ENCODE data around the gene TOP2A. TPM values are rescaled to one million over a fixed set of nuclear protein-coding genes. Genes with fewer than 3 reads are reported as not detected.

TOP2A gene
- total RNA-seq, 1 donor from 2014 or later: 5.2 TPM

GRCh38 chr17:40345994-40346764 is 71.5 kb downstream of the TOP2A start:
- DNase-seq (ENCODE audit: low spot score): no peak

- DNase-seq (ENCODE audit: low spot score): peak; percentile 86
Observed at GRCh38 chr17:40345161-40345993, 72.3 kb downstream of the TOP2A start.

GRCh38 chr17:40344421-40345160 is 73.1 kb downstream of the TOP2A start:
- no peak for DNase-seq (ENCODE audit: low spot score)

GRCh38 chr17:40343219-40344119 is 74.2 kb downstream of the TOP2A start:
- no peak for DNase-seq (ENCODE audit: low spot score)

- no peak for DNase-seq (ENCODE audit: low spot score)
Observed at GRCh38 chr17:40342504-40343218, 75.0 kb downstream of the TOP2A start.

- DNase-seq (ENCODE audit: low spot score): peak; percentile 72
Observed at GRCh38 chr17:40341808-40342503, 75.7 kb downstream of the TOP2A start.

GRCh38 chr17:40340880-40341807 is 76.6 kb downstream of the TOP2A start:
- DNase-seq (ENCODE audit: low spot score): peak; percentile 91

GRCh38 chr17:40340327-40340726 is 77.4 kb downstream of the TOP2A start:
- no peak for DNase-seq (ENCODE audit: low spot score)

GRCh38 chr17:40338941-40339649 is 78.6 kb downstream of the TOP2A start:
- DNase-seq (ENCODE audit: low spot score): no peak

Other genes with a start within 250 kb of the TOP2A start
- gene RAPGEFL1, start 240.4 kb downstream of the TOP2A start, total RNA-seq: 77.2 TPM
- 64.1 TPM for gene WIPF2, start 198.6 kb downstream of the TOP2A start, total RNA-seq
- 6.8 TPM for gene CDC6, start 130.0 kb downstream of the TOP2A start, total RNA-seq
- 39.4 TPM for gene RARA, start 108.7 kb downstream of the TOP2A start, total RNA-seq
- gene GJD3, start 53.2 kb downstream of the TOP2A start, total RNA-seq: 1.9 TPM
- 351 TPM for gene IGFBP4, start 25.6 kb upstream of the TOP2A start, total RNA-seq
- gene TNS4, start 83.7 kb upstream of the TOP2A start, total RNA-seq: 0.23 TPM
- gene CCR7, start 147.6 kb upstream of the TOP2A start, total RNA-seq: 1.3 TPM
- 90.5 TPM for gene SMARCE1, start 229.9 kb upstream of the TOP2A start, total RNA-seq
- 12.7 TPM for gene KRT222, start 247.3 kb upstream of the TOP2A start, total RNA-seq